Measurements from ENCODE around the gene GJA8.
A peak's percentile ranks its signal among the peaks of the same experiment; 100 is the strongest.
"Not testable (repeated sequence)": the region's sequence is repeated elsewhere in the genome, so short reads cannot be mapped to it uniquely, and the experiment has no call there.

The GJA8 gene

GRCh38 chr1:147927689-147928088 is 25.1 kb downstream of the GJA8 start:
- DNase-seq (ENCODE audit: low spot score), result not testable (repeated sequence)

- peak; percentile 83 for DNase-seq (ENCODE audit: low spot score)
These were observed 25.9 kb downstream of the GJA8 start, which contains the start of gene GPR89B for GRCh38 chr1:147928236-147929132. TSS of gene GPR89B (plus strand) at chr1:147928420. CDS start at chr1:147928537, 117 bp downstream.

- not testable (repeated sequence) for DNase-seq (ENCODE audit: low spot score)
These were observed 28.5 kb downstream of the GJA8 start for GRCh38 chr1:147931137-147931536.

GRCh38 chr1:147935296-147935695 is 32.7 kb downstream of the GJA8 start:
- peak; percentile 1 for DNase-seq (ENCODE audit: low spot score)

GRCh38 chr1:147940456-147940855 is 37.9 kb downstream of the GJA8 start:
- not testable (repeated sequence) for DNase-seq (ENCODE audit: low spot score)

GRCh38 chr1:147942563-147942962 is 40.0 kb downstream of the GJA8 start:
- not testable (repeated sequence) for DNase-seq (ENCODE audit: low spot score)

GRCh38 chr1:147949517-147949916 is 46.9 kb downstream of the GJA8 start:
- not testable (repeated sequence) for DNase-seq (ENCODE audit: low spot score)

All from globus pallidus (tissue), 1 donor.